OCI-LY3 (cell line): ENCODE data around the gene POPDC2.

Experiments used
- CTCF ChIP-seq: fragments of 200-600, 300-600 bp; sonication (generic); IDR thresholded peaks from 2 replicates; pipeline ENCODE4 v1.5.1; 2014; ENCODE audit warnings: antibody characterized with exemption, low read length, low read depth
- EZH2phosphoT487 ChIP-seq: fragments of 200-600 bp; shearing (Covaris generic); IDR thresholded peaks from 2 replicates; pipeline ENCODE4 v1.6.1; 2018; ENCODE audit warnings: antibody characterized with exemption, mixed run types, low read depth

GRCh38 chr3:119632216-119632615 is 28.2 kb downstream of the POPDC2 start:
- no peak for TF ChIP-seq CTCF
- no peak for TF ChIP-seq EZH2phosphoT487
